Colonic mucosa (tissue), 4 donors: ENCODE measurements around the gene PBX1. TPM values are rescaled to one million over a fixed set of nuclear protein-coding genes. Genes with fewer than 3 reads are reported as not detected.

Experiments
- DNase-seq: peaks from one replicate; pipeline ENCODE4 v3.0.0-alpha.2; 2020
- H3K27ac ChIP-seq: fragments of 200-600 bp; one replicate; pipeline ENCODE4 v1.8.0; 2021
- H3K27me3 ChIP-seq: fragments of 200-600 bp; one replicate; pipeline ENCODE4 v1.8.0; 2021
- H3K36me3 ChIP-seq: fragments of 200-600 bp; one replicate; pipeline ENCODE4 v1.8.0; 2021
- H3K4me1 ChIP-seq: fragments of 200-600 bp; one replicate; pipeline ENCODE4 v1.8.0; 2021; ENCODE audit warnings: mild to moderate bottlenecking
- H3K4me3 ChIP-seq: fragments of 200-600 bp; one replicate; pipeline ENCODE4 v1.8.0; 2021
- H3K9ac ChIP-seq, 2 donors: one replicate each; pipeline ENCODE4 v1.7.0; 2013; ENCODE audit warnings: control low read depth in 2 of 2, low read depth in 2 of 2, low read length in 2 of 2
- H3K9me3 ChIP-seq: fragments of 200-600 bp; one replicate; pipeline ENCODE4 v1.8.0; 2021
- CTCF ChIP-seq: fragments of 200-600 bp; IDR thresholded peaks from one replicate; pipeline ENCODE4 v1.8.0; 2022; ENCODE audit warnings: antibody characterized with exemption, mild to moderate bottlenecking
- intact Hi-C: fragments of 100-400 bp; cut with DNase I; formaldehyde crosslinking; loops from one replicate; pipeline ENCODE4 v1.14.1; 2022
- total RNA-seq, 2 donors: library from RNA; stranded (reverse); fragmentation: NEBNext Ultra II Directional in 1 of 2; extraction: Animal tissue kit (Norgen Biotek cat#: 25700) in 1 of 2; gene quantifications; one replicate each; pipeline ENCODE4 v1.2.1, GENCODE V29; 2021
- donor health status: healthy.
- donor health status: DM: no; HTN: no; CAD: no.
- donor health status: DM: no; HTN: no; CAD: no.

Gene PBX1
- total RNA-seq, 2 donors from 2014 or later = 27.2 to 53.7 TPM

GRCh38 chr1:164635059-164635802 is 76.2 kb downstream of the PBX1 start:
- intact Hi-C loops = no loop called here
- no peaks in the 10 kb centered on the region for H3K36me3 ChIP-seq
- H3K4me1 ChIP-seq = peaks cover 6% of the 10 kb centered on the region
- no peaks in the 10 kb centered on the region for H3K27me3 ChIP-seq
- TF ChIP-seq CTCF = no peak
- H3K27ac ChIP-seq = peak overlapping the region; percentile 41
- H3K4me3 ChIP-seq = no peak overlapping the region
- H3K9me3 ChIP-seq = no peaks in the 10 kb centered on the region
- no peak for DNase-seq
- H3K9ac ChIP-seq = no peak overlapping the region

- peak; percentile 77 for DNase-seq
- intact Hi-C loops = no loop called here
- no peak for TF ChIP-seq CTCF
- no peak overlapping the region for H3K4me3 ChIP-seq
- no peaks in the 10 kb centered on the region for H3K27me3 ChIP-seq
- peak overlapping the region; percentile 41 for H3K27ac ChIP-seq
- H3K9ac ChIP-seq = no peak overlapping the region
- peaks cover 6% of the 10 kb centered on the region for H3K4me1 ChIP-seq
- H3K9me3 ChIP-seq = no peaks in the 10 kb centered on the region
- H3K36me3 ChIP-seq = no peaks in the 10 kb centered on the region
These were observed 77.1 kb downstream of the PBX1 start for GRCh38 chr1:164635803-164636731.

GRCh38 chr1:164636757-164637156 is 77.8 kb downstream of the PBX1 start:
- intact Hi-C loops = no loop called here

GRCh38 chr1:164637461-164638375 is 78.7 kb downstream of the PBX1 start:
- Histone ChIP-seq H3K27me3 (no peaks in the 10 kb centered on the region), H3K4me1 (peaks cover 6% of the 10 kb centered on the region), H3K27ac (peak overlapping the region; percentile 28), H3K36me3 (no peaks in the 10 kb centered on the region), H3K4me3 (no peak overlapping the region), H3K9ac (no peak overlapping the region), H3K9me3 (no peaks in the 10 kb centered on the region)
- no peak for TF ChIP-seq CTCF
- no peak for DNase-seq
- intact Hi-C loops = no loop called here

More at GRCh38 chr1:164636757-164637156, 77.8 kb downstream of the PBX1 start:
- H3K36me3 ChIP-seq = no peaks in the 10 kb centered on the region
- peak overlapping the region; percentile 41 for H3K27ac ChIP-seq
- no peak for TF ChIP-seq CTCF
- H3K4me3 ChIP-seq = no peak overlapping the region
- no peaks in the 10 kb centered on the region for H3K9me3 ChIP-seq
- no peak overlapping the region for H3K9ac ChIP-seq
- H3K4me1 ChIP-seq = peaks cover 6% of the 10 kb centered on the region
- no peaks in the 10 kb centered on the region for H3K27me3 ChIP-seq
- DNase-seq = no peak
